Measurements from ENCODE around the gene BUB1B. TPM values are rescaled to one million over a fixed set of nuclear protein-coding genes. Genes with fewer than 3 reads are reported as not detected.
"Not testable (repeated sequence)": the region's sequence is repeated elsewhere in the genome, so short reads cannot be mapped to it uniquely, and the experiment has no call there.

Gene BUB1B
- total RNA-seq, 1 experiment from 2014 or later: 73.0 TPM

DNA sequence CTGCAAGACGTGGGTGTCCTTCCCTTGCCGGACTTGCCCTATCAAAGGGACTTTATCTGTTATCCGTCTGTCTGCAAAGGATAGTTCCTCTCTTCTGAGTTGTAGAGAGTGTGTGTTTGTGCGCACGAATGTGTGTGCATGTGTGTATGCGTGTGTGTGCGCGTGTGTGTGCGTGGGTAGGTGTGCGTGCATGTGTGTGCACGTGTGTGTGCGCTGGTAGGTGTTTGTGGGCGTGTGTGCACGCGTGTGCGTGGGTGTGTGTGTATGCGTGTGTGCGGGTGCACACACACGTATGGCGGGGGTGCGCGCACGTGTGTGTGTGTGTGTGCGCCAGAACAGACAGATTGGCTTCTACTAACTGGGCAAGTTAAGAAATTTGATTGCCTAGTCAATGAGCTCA is 48.1 kb upstream of the BUB1B start:
- POLR2A ChIA-PET (ENCODE audit: unreplicated experiment): no interaction called here
- Histone ChIP-seq H3K9me3 (ENCODE audit: low read length) (no peaks in the 10 kb centered on the region), H3K4me3 (ENCODE audit: low read length) (no peak overlapping the region), H3K27me3 (ENCODE audit: low read length) (no peaks in the 10 kb centered on the region), H3K27ac (ENCODE audit: low read length) (no peak overlapping the region), H2AFZ (ENCODE audit: low read length) (no peak overlapping the region), H3K4me2 (ENCODE audit: low read length) (no peak overlapping the region), H3K36me3 (ENCODE audit: low read depth, low read length) (no peaks in the 10 kb centered on the region), H3K4me1 (ENCODE audit: insufficient read depth, low read length) (peaks cover 12% of the 10 kb centered on the region), H4K20me1 (ENCODE audit: low read length) (no peaks in the 10 kb centered on the region), H3K79me2 (ENCODE audit: low read length) (no peaks in the 10 kb centered on the region), H3K9ac (ENCODE audit: low read length) (no peak overlapping the region), H3F3A (ENCODE audit: low read length, unreplicated experiment) (no peaks in the 10 kb centered on the region), H3K9me2 (replicated peaks; ENCODE audit: low read length) (no peaks in the 10 kb centered on the region)
- ATAC-seq: no peak
- no TSS peak for BruUV-seq (replicated peaks)
- no peak for DNase-seq
- TF ChIP-seq EZH2phosphoT487 (IDR thresholded peaks at IDR 0.05; ENCODE audit: borderline replicate concordance, low read length) (no peak), EZH2 (IDR thresholded peaks at IDR 0.05; ENCODE audit: low read length, unreplicated experiment) (no peak)
- TF ChIP-seq, protein P1, sequence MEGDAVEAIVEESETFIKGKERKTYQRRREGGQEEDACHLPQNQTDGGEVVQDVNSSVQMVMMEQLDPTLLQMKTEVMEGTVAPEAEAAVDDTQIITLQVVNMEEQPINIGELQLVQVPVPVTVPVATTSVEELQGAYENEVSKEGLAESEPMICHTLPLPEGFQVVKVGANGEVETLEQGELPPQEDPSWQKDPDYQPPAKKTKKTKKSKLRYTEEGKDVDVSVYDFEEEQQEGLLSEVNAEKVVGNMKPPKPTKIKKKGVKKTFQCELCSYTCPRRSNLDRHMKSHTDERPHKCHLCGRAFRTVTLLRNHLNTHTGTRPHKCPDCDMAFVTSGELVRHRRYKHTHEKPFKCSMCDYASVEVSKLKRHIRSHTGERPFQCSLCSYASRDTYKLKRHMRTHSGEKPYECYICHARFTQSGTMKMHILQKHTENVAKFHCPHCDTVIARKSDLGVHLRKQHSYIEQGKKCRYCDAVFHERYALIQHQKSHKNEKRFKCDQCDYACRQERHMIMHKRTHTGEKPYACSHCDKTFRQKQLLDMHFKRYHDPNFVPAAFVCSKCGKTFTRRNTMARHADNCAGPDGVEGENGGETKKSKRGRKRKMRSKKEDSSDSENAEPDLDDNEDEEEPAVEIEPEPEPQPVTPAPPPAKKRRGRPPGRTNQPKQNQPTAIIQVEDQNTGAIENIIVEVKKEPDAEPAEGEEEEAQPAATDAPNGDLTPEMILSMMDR (conservative IDR thresholded peaks at IDR 0.05; ENCODE audit: low read depth, low read length): no peak
- CTCF ChIA-PET: interaction anchor here (0.7 kb wide), 1 partner anchor 254 kb away, joined by 5 read pairs; no protein-coding TSS in a partner anchor
- intact Hi-C loops (cut with micrococcal nuclease): no loop called here

DNA sequence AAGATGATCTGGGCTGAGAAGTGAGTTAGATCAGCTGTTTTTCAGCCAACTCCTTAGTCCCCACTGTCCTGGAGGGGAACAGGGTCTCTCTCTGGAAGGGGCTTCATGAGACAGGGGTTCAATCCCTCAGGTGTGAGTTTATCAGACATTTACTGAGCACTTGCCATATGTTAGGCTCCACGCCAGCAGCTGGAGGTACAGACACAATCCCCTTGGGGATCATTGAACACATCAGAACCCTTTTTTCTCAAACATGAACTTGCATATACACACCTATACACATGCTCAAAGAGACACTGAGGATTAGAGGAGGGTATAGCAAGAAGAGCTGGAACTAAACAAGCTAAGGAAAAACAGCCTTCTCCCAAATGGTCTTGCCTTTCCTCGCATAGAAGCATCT is 46.7 kb upstream of the BUB1B start:
- no peak overlapping the region for H3K4me3 ChIP-seq (ENCODE audit: low read length)
- H3F3A ChIP-seq (ENCODE audit: low read length, unreplicated experiment): no peaks in the 10 kb centered on the region
- intact Hi-C loops (cut with micrococcal nuclease): no loop called here
- TF ChIP-seq, protein P1 (conservative IDR thresholded peaks at IDR 0.05; ENCODE audit: low read depth, low read length): no peak
- no peak for TF ChIP-seq EZH2phosphoT487 (IDR thresholded peaks at IDR 0.05; ENCODE audit: borderline replicate concordance, low read length)
- H3K79me2 ChIP-seq (ENCODE audit: low read length): no peaks in the 10 kb centered on the region
- H2AFZ ChIP-seq (ENCODE audit: low read length): no peak overlapping the region
- H3K27ac ChIP-seq (ENCODE audit: low read length): no peak overlapping the region
- no peak overlapping the region for H3K9ac ChIP-seq (ENCODE audit: low read length)
- H3K4me2 ChIP-seq (ENCODE audit: low read length): no peak overlapping the region
- ChIA-PET CTCF (interaction anchor here (0.6 kb wide), 1 partner anchor 464 kb away, joined by 3 read pairs; no protein-coding TSS in a partner anchor), POLR2A (ENCODE audit: unreplicated experiment) (no interaction called here)
- BruUV-seq (replicated peaks): no TSS peak
- H3K9me3 ChIP-seq (ENCODE audit: low read length): no peaks in the 10 kb centered on the region
- DNase-seq (no peak), ATAC-seq (no peak)
- no peaks in the 10 kb centered on the region for H3K9me2 ChIP-seq (replicated peaks; ENCODE audit: low read length)
- H3K4me1 ChIP-seq (ENCODE audit: insufficient read depth, low read length): peaks cover 8% of the 10 kb centered on the region; the same call in 1 of the 2 replicates
- H4K20me1 ChIP-seq (ENCODE audit: low read length): no peaks in the 10 kb centered on the region
- no peaks in the 10 kb centered on the region for H3K36me3 ChIP-seq (ENCODE audit: low read depth, low read length)
- no peaks in the 10 kb centered on the region for H3K27me3 ChIP-seq (ENCODE audit: low read length)

DNA sequence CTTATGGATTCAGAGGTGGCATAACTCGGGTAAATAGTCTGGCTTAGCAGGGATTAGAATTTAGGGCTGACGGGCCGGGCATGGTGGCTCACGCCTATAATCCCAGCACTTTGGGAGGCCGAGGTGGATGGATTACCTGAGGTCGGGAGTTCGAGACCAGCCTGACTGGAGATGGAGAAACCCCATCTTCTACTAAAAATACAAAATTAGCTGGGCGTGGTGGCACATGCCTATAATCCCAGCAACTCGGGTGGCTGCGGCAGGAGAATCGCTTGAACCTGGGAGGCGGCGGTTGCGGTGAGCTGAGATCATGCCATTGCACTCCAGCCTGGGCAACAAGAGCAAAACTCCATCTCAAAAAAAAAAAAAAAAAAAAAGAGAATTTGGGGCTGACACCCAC is 45.8 kb upstream of the BUB1B start:
- POLR2A ChIA-PET (ENCODE audit: unreplicated experiment): not testable (repeated sequence)

More for the DNA sequence above, 45.8 kb upstream of the BUB1B start:
- H3K4me2 ChIP-seq (ENCODE audit: low read length); H3K27ac ChIP-seq (ENCODE audit: low read length); CTCF ChIA-PET; H3F3A ChIP-seq (ENCODE audit: low read length, unreplicated experiment); DNase-seq; H2AFZ ChIP-seq (ENCODE audit: low read length); H3K4me3 ChIP-seq (ENCODE audit: low read length); H3K36me3 ChIP-seq (ENCODE audit: low read depth, low read length); H3K27me3 ChIP-seq (ENCODE audit: low read length); H3K9me3 ChIP-seq (ENCODE audit: low read length); H3K4me1 ChIP-seq (ENCODE audit: insufficient read depth, low read length); H4K20me1 ChIP-seq (ENCODE audit: low read length); H3K9me2 ChIP-seq (replicated peaks; ENCODE audit: low read length); ATAC-seq; intact Hi-C loops (cut with micrococcal nuclease); H3K9ac ChIP-seq (ENCODE audit: low read length); BruUV-seq (replicated peaks); H3K79me2 ChIP-seq (ENCODE audit: low read length): not testable (repeated sequence)

Measured in PC-3 (cell line).